ENCODE results near the gene TMEM61. TPM values are rescaled to one million over a fixed set of nuclear protein-coding genes. Genes with fewer than 3 reads are reported as not detected.

Gene TMEM61
- total RNA-seq, 1 donor from 2014 or later = 1.6 TPM

DNA sequence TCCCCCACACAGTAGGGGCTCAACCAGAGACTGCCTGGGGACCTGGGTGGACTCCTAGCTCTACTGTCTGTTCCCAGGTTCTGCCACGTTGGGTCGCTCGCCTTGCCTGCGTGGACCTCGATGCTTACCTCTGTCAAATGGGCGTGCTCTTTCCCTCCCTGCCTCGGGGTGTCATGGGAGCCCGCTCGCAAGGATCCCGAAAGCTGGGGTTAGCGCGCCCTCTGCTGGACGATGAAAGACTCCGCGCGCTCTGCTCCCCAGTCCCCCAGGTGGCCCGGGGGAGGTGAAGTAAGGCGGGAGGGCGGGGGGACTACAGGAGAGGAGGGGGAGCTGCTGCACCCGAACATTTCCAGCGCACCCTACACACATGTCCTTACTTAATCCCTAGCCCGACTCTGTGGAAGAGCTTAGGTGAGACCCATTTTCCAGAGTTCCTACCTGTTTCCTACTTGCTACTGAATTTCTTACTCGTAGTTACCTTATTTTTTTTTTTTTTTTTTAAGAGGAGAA lies 16.0 kb downstream of the TMEM61 start:
- H3K36me3 ChIP-seq (ENCODE audit: control insufficient read depth, insufficient read depth, low read length) = no peaks in the 10 kb centered on the region
- TF ChIP-seq, protein P1, sequence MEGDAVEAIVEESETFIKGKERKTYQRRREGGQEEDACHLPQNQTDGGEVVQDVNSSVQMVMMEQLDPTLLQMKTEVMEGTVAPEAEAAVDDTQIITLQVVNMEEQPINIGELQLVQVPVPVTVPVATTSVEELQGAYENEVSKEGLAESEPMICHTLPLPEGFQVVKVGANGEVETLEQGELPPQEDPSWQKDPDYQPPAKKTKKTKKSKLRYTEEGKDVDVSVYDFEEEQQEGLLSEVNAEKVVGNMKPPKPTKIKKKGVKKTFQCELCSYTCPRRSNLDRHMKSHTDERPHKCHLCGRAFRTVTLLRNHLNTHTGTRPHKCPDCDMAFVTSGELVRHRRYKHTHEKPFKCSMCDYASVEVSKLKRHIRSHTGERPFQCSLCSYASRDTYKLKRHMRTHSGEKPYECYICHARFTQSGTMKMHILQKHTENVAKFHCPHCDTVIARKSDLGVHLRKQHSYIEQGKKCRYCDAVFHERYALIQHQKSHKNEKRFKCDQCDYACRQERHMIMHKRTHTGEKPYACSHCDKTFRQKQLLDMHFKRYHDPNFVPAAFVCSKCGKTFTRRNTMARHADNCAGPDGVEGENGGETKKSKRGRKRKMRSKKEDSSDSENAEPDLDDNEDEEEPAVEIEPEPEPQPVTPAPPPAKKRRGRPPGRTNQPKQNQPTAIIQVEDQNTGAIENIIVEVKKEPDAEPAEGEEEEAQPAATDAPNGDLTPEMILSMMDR (IDR thresholded peaks at IDR 0.05; ENCODE audit: insufficient read depth, low read length, poor library complexity, severe bottlenecking) = peak; percentile 90
- DNase-seq (ENCODE audit: low read depth) = no peak
- H3K27me3 ChIP-seq (ENCODE audit: control insufficient read depth, insufficient read depth, low read length) = peaks cover 21% of the 10 kb centered on the region
- no peak overlapping the region for H3K4me3 ChIP-seq (ENCODE audit: low read depth, low read length)

DNA sequence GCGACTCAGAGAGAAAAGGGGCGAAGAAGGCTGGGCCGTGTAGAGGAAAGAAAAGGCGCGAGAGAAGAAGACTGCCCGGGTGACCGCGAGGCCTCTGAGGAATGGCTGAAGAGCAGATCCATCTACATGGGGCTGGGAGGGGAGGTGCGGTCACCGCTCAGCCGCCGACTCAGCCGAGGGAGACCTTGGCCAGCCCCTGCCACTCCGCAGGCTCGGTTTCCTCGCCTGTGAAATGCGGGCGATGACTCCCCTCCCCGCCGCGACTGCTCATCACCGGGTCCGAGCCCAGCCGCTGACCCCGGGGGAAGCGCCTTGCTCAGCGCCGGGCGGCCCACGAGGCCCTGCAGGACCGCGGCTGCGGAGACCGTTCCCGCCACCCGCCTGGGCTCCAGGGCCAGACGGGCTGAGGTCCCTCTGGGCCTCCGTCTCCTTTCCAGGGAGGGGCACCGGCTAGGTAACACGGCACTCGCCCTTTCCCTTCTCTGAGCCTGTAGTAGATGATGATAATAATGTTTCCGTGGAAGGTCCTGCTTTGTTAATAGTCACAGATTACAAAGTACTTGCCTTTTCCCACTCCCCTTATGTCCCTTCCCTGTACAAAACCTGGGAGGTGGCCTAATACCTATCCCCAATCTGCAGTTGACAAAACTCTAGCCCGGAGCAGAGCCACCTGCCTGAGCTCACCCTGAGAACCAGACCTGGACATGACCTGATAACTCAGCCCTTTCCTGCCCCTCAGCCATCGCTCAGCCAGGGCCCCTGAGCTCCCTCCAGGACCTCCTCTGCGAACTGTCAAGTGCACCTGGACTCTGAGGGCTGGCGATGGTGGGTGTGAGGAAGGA lies 16.7 kb downstream of the TMEM61 start:
- peaks cover 25% of the 10 kb centered on the region for H3K27me3 ChIP-seq (ENCODE audit: control insufficient read depth, insufficient read depth, low read length)
- TF ChIP-seq, protein P1 (IDR thresholded peaks at IDR 0.05; ENCODE audit: insufficient read depth, low read length, poor library complexity, severe bottlenecking) = no peak
- H3K36me3 ChIP-seq (ENCODE audit: control insufficient read depth, insufficient read depth, low read length) = no peaks in the 10 kb centered on the region
- no peak for DNase-seq (ENCODE audit: low read depth)
- H3K4me3 ChIP-seq (ENCODE audit: low read depth, low read length) = no peak overlapping the region

DNA sequence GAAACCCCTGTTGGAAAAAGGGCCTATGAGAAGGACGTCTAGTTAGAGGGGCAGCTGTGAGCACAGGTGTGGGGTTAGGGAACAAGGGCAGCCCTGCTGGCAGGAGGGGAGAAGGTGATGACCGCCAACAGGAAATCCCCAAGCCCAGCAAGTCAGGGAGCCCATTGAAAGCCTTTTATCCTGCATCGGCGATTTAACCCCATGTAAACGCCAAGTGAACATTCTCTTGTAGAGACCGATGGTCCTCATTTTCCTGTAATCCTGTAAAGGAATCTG lies 17.2 kb downstream of the TMEM61 start:
- TF ChIP-seq, protein P1 (IDR thresholded peaks at IDR 0.05; ENCODE audit: insufficient read depth, low read length, poor library complexity, severe bottlenecking) = no peak
- DNase-seq (ENCODE audit: low read depth) = no peak
- peaks cover 25% of the 10 kb centered on the region for H3K27me3 ChIP-seq (ENCODE audit: control insufficient read depth, insufficient read depth, low read length)
- no peak overlapping the region for H3K4me3 ChIP-seq (ENCODE audit: low read depth, low read length)
- no peaks in the 10 kb centered on the region for H3K36me3 ChIP-seq (ENCODE audit: control insufficient read depth, insufficient read depth, low read length)

DNA sequence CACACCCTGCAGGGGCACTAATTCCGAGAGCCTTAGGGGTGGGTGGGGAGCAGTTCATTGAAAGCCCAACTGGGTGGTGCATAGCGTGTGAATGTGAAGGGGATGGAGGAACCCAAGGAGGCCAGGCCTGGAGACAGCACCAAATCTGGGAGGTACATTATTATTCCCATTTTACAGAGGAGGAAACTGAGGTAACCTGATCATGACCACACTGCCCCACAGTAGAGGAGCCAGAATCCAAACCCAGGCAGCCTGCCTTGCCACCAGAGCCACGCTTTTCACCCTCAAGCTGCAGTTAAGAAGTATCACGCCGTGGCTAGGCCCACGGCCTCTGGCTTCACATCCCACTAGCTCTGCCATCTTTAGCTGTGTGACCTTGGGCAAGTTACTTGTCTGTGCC lies 17.7 kb downstream of the TMEM61 start:
- no peaks in the 10 kb centered on the region for H3K36me3 ChIP-seq (ENCODE audit: control insufficient read depth, insufficient read depth, low read length)
- DNase-seq (ENCODE audit: low read depth) = no peak
- peaks cover 27% of the 10 kb centered on the region for H3K27me3 ChIP-seq (ENCODE audit: control insufficient read depth, insufficient read depth, low read length)
- TF ChIP-seq, protein P1 (IDR thresholded peaks at IDR 0.05; ENCODE audit: insufficient read depth, low read length, poor library complexity, severe bottlenecking) = no peak
- no peak overlapping the region for H3K4me3 ChIP-seq (ENCODE audit: low read depth, low read length)

DNA sequence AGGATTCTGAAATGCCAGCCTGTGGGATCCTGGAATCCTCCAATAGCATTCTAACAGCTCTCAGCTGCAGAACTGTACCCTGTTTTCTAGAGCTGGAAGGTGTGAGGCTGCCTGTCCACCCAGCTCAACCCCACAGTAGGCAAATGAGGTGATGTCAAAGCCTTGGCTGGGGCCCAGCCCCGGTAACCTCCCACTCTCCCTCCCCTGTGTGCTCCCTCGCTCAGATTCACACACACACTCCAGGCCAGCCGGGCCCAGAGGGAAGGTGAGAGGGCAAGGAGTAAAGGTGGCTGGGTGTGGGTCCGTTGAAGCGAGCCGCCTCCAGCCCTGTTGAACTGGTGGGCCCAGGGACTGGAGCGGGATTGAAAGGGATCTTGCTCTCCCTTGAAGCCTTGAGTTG lies 18.2 kb downstream of the TMEM61 start, which contains the start of gene BSND:
TSS of gene BSND (plus strand) at position 257 of the 400 bp plus-strand sequence. CDS start 254 bp downstream, outside the sequence.
- H3K4me3 ChIP-seq (ENCODE audit: low read depth, low read length) = no peak within 1 kb of the TSS
- peaks cover 27% of the 10 kb centered on the region for H3K27me3 ChIP-seq (ENCODE audit: control insufficient read depth, insufficient read depth, low read length)
- no peaks in the 10 kb centered on the region for H3K36me3 ChIP-seq (ENCODE audit: control insufficient read depth, insufficient read depth, low read length)
- DNase-seq (ENCODE audit: low read depth) = no peak
- TF ChIP-seq, protein P1 (IDR thresholded peaks at IDR 0.05; ENCODE audit: insufficient read depth, low read length, poor library complexity, severe bottlenecking) = no peak
